Chondrocyte (in vitro differentiated cells): ENCODE results near the gene NPAS3. TPM values are rescaled to one million over a fixed set of nuclear protein-coding genes. Genes with fewer than 3 reads are reported as not detected.
A peak's percentile ranks its signal among the peaks of the same experiment; 100 is the strongest.

Experiments
- DNase-seq: peaks from one replicate; pipeline ENCODE4 v3.0.0; 2021; ENCODE audit warnings: mixed read lengths, low spot score
- H3K27ac Mint-ChIP-seq: one replicate; pipeline ENCODE4 v1.8.0; 2021; ENCODE audit warnings: mild to moderate bottlenecking, moderate library complexity, mixed read lengths; ENCODE audit not compliant: unreplicated experiment
- H3K27me3 Mint-ChIP-seq: 2 replicates; pipeline ENCODE4 v1.8.0; 2021; ENCODE audit warnings: low read depth, mixed read lengths
- H3K36me3 Mint-ChIP-seq: 2 replicates; pipeline ENCODE4 v1.8.0; 2021; ENCODE audit warnings: low read depth, mixed read lengths
- H3K4me1 Mint-ChIP-seq: 2 replicates; pipeline ENCODE4 v1.8.0; 2021; ENCODE audit warnings: low read depth, mild to moderate bottlenecking, mixed read lengths
- H3K4me3 Mint-ChIP-seq: one replicate; pipeline ENCODE4 v1.8.0; 2021; ENCODE audit warnings: mild to moderate bottlenecking, moderate library complexity, mixed read lengths; ENCODE audit not compliant: unreplicated experiment
- H3K9me3 Mint-ChIP-seq: 2 replicates; pipeline ENCODE4 v1.8.0; 2021; ENCODE audit warnings: low read depth, mixed read lengths
- total RNA-seq: library from RNA; stranded (reverse); gene quantifications from 3 replicates; pipeline ENCODE4 v1.2.1, GENCODE V29; 2021
- TF ChIP-seq, protein P1 (sequence below): fragments of 200-600 bp; sonication (generic); IDR thresholded peaks from 2 replicates; pipeline ENCODE4 v1.5.0; 2021; ENCODE audit warnings: antibody characterized with exemption, mild to moderate bottlenecking, moderate library complexity

Gene NPAS3
- total RNA-seq, 1 donor from 2014 or later, result 2.6 TPM

DNA sequence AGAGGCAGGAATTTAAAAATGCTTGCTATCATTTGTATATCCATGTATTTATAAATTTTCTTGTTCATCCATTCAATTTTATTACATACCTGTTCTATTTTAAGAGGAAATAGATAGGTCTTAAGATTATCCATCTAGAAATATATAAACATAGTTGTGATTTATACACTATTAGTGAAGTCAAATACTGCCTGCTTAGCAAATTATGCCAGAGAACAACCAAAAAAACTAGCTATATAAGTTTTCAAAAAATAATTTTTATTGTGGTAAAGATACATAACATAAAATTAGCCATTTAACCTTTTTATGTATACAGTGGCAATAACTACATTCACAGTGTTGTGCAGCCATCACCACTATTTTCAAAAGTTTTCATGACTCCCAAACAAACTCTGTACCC lies 237.3 kb downstream of the NPAS3 start:
- H3K27me3 Mint-ChIP-seq, result no peaks in the 10 kb centered on the region
- DNase-seq, result no peak
- H3K4me1 Mint-ChIP-seq, result no peaks in the 10 kb centered on the region
- H3K27ac Mint-ChIP-seq, result no peak overlapping the region
- no peak overlapping the region for H3K4me3 Mint-ChIP-seq
- TF ChIP-seq, protein P1, sequence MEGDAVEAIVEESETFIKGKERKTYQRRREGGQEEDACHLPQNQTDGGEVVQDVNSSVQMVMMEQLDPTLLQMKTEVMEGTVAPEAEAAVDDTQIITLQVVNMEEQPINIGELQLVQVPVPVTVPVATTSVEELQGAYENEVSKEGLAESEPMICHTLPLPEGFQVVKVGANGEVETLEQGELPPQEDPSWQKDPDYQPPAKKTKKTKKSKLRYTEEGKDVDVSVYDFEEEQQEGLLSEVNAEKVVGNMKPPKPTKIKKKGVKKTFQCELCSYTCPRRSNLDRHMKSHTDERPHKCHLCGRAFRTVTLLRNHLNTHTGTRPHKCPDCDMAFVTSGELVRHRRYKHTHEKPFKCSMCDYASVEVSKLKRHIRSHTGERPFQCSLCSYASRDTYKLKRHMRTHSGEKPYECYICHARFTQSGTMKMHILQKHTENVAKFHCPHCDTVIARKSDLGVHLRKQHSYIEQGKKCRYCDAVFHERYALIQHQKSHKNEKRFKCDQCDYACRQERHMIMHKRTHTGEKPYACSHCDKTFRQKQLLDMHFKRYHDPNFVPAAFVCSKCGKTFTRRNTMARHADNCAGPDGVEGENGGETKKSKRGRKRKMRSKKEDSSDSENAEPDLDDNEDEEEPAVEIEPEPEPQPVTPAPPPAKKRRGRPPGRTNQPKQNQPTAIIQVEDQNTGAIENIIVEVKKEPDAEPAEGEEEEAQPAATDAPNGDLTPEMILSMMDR, result no peak
- H3K36me3 Mint-ChIP-seq, result no peaks in the 10 kb centered on the region
- no peaks in the 10 kb centered on the region for H3K9me3 Mint-ChIP-seq

GRCh38 chr14:33184587-33184986 lies 245.9 kb downstream of the NPAS3 start:
- Mint-ChIP-seq H3K9me3 (no peaks in the 10 kb centered on the region), H3K27ac (no peak overlapping the region), H3K4me3 (no peak overlapping the region), H3K4me1 (no peaks in the 10 kb centered on the region), H3K27me3 (peaks cover 2% of the 10 kb centered on the region), H3K36me3 (no peaks in the 10 kb centered on the region)
- no peak for DNase-seq
- TF ChIP-seq, protein P1, result peak; percentile 47

- H3K9me3 Mint-ChIP-seq, result no peaks in the 10 kb centered on the region
- TF ChIP-seq, protein P1, result no peak
- no peak for DNase-seq
- no peaks in the 10 kb centered on the region for H3K36me3 Mint-ChIP-seq
- H3K27me3 Mint-ChIP-seq, result peaks cover 2% of the 10 kb centered on the region
- H3K27ac Mint-ChIP-seq, result no peak overlapping the region
- H3K4me3 Mint-ChIP-seq, result no peak overlapping the region
- no peaks in the 10 kb centered on the region for H3K4me1 Mint-ChIP-seq
These were observed 248.0 kb downstream of the NPAS3 start for GRCh38 chr14:33186656-33187055.

GRCh38 chr14:33188880-33189279 lies 250.2 kb downstream of the NPAS3 start:
- DNase-seq, result no peak
- no peak overlapping the region for H3K4me3 Mint-ChIP-seq
- no peaks in the 10 kb centered on the region for H3K9me3 Mint-ChIP-seq
- H3K27me3 Mint-ChIP-seq, result peaks cover 2% of the 10 kb centered on the region
- no peaks in the 10 kb centered on the region for H3K36me3 Mint-ChIP-seq
- TF ChIP-seq, protein P1, result no peak
- H3K4me1 Mint-ChIP-seq, result peaks cover 4% of the 10 kb centered on the region
- no peak overlapping the region for H3K27ac Mint-ChIP-seq

- TF ChIP-seq, protein P1, result no peak
- Mint-ChIP-seq H3K27ac (no peak overlapping the region), H3K27me3 (peaks cover 2% of the 10 kb centered on the region), H3K4me1 (peaks cover 4% of the 10 kb centered on the region), H3K4me3 (no peak overlapping the region), H3K9me3 (no peaks in the 10 kb centered on the region), H3K36me3 (no peaks in the 10 kb centered on the region)
- no peak for DNase-seq
These were observed 253.2 kb downstream of the NPAS3 start for GRCh38 chr14:33191855-33192254.
